GM21381 (cell line): ENCODE results near the gene SEC14L5.

Experiments used
- ATAC-seq: cut with Tn5 transposase; IDR thresholded peaks from one replicate; pipeline ENCODE4 v1.9.1; 2021; ENCODE audit warnings: mild to moderate bottlenecking, moderate library complexity; ENCODE audit not compliant: unreplicated experiment

The SEC14L5 gene

DNA sequence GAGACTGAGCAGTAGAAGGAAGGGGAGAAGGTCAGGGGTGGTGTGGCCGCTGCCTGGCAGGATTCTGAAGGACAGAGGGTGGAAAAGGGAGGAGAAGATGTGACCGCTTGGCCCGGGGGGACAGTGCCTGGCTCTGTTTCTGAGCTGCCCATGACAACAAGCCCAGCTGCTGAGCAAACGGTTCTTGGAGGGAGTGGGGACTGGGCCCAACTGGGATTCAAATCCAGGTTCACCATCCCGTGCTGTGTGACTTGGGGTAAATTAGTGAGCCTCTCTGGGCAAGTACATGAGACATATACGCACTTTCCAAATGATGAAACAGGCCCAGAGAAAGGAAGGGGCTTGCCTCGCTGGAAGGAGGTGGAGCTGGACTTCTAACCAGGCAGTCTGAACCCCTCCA lies 23.3 kb downstream of the SEC14L5 start:
- no peak for ATAC-seq

DNA sequence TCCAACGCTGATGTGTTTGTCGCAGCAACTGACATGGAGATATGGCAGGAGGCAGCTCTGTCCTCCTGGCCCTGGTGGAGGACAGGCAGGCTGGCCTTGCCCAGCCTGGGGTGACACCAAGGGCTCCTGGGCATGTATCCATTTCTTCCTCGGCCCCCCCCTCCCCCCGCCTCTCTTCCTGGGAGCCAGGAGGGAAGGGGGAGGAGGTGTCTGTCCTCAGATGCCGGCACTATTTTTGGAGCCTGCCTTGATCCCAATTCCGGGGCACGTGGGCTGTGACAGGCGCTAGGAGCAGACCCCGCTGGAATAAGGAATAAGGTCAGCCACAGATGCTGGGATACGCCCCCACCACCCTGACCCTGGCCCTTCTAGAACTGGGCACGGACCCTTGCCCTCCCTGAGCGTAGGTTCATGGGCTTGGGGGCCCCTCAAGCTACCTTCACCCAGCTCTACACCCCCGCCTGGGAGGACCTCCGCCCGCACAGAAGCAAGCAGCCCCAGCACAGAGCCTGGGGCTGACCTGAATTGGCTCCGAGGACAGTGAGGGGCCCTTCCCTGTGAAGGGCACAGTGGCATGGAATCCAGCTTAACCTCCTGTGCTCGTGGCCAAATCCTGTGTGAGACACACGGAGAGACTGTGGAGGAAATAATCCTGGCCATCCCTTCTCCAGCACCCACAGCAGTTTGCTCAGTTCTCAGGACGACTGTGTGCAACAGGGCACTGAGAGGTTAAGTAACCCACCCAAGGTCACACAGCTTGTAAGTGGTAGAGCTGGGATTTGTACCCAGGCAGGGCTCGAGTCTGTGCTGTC lies 24.1 kb downstream of the SEC14L5 start:
- ATAC-seq: no peak

DNA sequence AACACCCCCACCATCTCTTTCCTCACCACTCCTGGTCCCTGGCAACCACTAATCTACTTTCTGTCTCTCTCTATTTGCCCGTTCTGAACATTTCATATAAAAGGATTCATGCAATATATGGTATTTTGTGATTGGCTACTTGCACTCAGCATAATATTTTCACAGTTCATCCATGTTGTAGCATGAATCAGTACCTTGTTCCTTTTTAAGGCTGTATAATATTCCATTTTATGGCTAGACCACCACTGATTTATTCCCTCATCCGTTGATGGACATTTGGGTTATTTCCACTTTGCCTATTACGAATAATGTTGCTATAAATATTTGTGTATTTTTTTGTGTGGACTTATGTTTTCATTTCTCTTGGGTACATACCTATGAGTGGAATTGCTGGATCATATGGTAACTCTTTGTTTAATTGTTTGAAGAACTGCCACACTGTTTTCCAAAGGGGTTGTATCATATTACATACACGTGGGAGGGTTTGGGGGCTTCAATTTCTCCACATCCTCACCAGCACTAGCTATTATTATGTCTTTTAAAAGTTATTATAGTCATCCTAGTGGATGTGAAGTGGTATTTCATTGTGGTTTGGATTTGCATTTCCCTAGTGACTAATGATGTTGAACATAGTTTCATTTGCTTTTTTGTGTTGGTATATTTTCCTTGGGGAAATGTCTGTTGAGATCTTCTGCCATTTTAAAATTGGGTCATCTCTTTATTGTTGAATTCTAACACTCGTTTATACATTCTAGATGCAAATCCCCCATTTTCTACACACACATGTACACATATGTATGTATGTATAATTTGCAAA lies 26.3 kb downstream of the SEC14L5 start:
- no peak for ATAC-seq

DNA sequence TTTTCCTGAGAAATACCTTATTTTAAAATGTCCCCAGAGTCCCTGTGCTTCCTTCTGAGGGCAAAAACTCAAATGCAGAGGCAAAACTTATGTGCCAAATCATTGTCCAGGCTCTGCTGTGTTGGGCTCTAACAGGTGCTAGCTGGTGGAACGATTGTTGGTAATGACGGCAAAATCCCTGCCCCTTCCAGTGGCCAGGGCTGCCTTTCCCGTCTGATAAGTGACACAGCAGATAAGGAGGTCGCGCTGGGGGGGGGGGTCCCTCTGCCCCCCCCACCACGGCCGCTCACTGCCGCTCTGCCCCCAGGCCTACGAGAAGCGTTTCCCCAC lies 29.1 kb downstream of the SEC14L5 start:
- ATAC-seq: no peak

DNA sequence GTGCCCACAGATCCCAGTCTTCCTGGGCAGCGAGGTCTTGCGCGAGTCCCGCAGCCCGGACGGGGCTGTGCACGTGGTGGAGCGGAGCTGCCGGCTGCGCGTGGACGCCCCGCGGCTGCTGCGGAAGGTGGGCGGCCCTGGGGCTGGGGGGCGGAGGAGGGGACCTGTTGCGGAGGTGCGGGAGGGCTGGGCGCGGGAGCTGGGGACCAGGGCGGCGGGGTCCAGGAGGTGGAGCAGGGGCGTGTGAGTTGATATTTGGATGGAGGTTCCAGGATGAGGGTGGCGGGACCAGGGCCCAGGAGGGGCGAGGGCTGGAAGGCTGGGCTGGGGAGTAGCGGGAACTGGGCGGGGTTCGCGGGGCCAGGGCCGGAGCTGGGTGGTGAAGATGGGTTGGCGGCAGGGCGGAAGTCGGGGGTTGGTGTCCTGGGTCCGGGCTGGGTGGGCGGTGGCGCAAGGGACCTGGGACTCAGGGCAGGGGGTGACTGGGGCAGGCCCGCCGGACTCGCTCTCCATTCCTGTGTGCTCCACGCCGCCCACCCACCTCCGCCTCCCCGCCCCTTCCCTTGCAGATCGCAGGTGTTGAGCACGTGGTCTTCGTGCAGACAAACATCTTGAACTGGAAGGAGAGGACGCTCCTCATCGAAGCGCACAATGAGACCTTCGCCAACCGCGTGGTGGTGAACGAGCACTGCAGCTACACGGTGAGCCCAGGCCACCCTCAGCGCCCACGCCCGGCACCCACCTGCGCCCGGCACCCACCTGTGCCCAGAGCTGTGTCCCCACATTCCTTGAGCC lies 29.6 kb downstream of the SEC14L5 start:
- no peak for ATAC-seq

DNA sequence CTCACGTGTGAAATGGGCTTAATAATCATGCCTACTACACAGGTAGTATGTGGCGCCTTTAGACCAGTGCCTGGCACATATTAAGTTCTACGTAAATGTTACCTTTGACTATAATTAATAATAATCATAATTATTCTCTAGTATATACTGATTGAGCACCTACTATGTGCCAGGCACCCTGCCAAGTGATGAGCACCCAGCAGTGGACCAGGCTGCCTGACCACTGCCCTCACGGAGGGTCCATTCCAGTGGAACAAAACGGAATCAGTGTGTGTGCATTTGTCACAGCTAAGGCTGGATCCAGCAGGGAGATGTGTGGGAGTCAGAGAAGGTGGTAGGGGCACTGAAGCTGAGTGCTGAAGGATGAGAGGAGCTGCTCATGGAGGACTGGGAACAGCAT lies 30.5 kb downstream of the SEC14L5 start:
- no peak for ATAC-seq

DNA sequence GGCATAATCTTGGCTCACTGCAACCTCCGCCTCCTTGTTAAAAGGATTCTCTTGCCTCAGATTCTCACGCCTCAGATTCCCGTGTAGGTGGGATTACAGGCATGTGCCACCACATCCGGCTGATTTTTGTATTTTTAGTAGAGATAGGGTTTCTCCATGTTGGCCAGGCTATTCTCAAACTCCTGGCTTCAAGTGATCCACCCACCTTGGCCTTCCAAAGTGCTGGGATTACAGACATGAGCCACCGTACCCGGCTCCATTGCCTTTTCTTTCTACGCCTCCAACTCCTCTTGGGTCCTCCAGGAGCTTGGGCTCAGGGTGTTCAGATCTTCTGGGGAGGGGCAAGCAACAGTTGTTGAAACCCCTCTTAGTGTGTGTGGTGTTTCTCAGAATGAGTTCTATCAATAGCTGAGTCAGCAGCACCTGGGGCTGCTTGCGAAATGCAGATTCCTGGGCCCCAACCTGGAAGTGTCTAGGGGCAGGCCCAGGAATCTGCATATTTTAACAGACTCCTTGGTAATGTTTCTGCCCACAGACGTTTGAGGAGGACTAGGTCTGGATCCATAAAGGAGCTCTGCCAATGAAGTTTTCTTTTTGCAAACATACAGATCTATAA lies 31.4 kb downstream of the SEC14L5 start:
- no peak for ATAC-seq

DNA sequence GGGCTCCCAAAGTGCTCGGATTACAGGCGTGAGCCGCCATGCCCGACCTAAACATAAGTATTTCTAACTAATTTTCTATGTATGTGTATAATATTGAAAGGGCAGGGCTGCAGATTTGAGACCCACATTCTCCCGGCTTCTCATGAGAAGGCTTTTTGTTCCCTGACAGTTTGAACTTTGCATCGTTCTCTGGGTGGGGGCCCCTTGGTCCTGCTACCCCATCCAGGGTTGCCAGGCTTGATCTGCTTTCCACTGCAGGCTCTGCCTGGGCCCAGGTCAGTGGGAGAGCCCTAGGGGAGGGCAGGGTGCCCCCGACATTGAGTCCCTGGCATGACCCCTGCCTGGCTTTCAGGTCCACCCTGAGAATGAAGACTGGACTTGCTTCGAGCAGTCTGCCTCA lies 32.3 kb downstream of the SEC14L5 start:
- no peak for ATAC-seq

DNA sequence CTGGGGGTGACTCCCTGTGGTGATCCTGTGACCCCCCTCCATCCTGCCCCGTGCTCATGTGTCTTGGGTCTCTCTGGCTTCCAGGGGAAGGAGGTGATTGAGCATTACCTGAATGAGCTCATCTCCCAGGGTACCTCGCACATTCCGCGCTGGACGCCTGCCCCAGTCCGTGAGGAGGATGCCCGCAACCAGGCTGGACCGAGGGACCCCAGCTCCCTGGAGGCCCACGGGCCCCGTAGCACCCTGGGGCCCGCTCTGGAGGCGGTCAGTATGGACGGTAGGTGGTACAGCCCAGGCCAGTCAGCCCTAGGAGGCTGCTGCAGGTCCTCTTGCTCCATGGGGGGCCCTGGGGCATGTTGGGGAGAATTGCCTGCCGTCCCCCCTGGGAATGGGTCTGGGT lies 33.6 kb downstream of the SEC14L5 start:
- ATAC-seq: no peak

DNA sequence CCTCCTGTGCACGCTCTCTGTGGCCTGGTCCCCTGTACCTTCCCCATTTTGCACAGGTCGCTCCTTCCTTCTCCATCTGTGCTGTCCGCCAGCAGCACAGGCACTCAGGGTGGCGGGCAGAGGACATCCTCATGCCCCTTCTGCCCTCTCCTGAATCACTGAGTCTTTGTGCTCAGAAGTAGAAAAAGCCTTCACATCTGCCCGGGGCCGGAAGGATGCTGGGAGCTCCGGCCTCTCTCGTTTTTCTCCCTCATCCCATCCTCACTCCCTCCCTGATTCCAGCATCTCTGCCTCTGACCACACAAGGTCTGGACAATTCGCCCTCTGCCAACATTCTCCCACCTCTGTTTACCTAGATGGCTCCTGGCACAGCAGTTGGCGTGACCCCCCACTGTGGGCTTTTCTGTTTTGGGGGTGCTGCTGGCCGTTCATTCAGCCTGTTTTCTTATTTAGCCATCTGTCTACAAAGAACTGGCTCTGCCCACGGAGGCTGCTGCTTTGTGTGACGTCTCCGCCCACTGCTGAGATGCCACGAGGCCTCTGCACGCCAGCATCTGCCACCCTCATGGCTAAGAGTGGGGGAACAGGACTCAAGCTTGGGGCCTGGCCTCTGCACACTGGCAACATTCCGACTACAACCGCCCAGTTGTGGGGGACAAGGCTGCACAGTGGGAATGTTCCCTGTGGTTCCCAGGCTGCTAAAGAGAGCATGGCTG lies 36.7 kb downstream of the SEC14L5 start:
- no peak for ATAC-seq

DNA sequence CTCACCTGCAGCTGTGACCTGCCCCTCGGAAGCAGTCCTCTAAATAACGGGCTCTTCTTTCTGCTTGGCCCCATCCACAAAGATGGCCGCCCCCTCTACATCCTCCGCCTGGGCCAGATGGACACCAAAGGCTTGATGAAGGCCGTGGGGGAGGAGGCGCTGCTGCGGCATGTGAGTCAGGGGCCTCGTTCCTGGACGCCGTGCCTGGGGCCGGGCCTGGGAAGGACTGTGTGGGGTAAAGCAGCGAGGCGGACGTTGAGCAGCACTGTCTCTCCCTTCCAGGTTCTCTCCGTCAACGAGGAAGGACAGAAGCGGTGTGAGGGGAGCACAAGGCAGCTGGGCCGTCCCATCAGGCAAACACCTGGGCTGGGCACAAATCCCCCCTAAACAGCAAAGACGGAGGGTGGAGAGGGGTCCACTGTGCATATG lies 42.5 kb downstream of the SEC14L5 start:
- ATAC-seq: no peak

DNA sequence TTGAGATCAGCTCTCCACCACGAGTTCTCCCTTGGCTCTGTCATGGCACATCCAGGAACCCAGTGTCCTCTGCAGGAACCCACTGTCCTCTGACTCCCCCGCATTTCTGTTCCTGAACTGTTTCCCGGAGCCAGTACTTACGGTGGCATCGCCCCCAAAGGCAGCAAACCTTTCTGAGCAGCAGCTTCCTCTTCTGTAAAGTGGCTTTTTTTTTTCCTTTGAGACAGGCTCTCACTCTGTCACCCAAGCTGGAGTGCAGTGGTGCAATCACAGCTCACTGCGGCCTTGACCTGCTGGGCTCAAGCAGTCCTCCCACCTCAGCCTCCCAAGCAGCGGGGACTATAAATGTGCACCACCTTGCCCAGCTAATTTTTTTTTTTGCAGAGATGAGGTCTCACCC lies 43.4 kb downstream of the SEC14L5 start:
- ATAC-seq: no peak

DNA sequence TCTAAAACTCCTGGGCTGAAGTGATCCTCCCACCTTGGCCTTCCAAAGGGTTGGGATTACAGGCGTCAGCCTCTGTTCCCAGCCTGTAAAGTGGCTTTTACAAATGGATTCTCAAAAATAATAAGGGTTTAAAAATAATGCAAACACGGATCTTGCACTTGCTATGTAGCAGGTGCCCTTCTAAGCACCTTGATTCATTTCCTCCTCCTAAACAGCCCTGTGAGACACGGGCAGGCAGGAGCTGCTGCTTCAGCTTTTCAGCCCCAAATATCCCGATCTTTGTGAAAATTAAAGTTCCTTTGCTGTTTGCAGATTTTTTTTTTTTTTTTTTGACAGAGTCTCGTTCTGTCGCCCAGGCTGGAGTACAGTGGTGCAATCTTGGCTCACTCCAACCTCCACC lies 43.9 kb downstream of the SEC14L5 start:
- ATAC-seq: no peak

DNA sequence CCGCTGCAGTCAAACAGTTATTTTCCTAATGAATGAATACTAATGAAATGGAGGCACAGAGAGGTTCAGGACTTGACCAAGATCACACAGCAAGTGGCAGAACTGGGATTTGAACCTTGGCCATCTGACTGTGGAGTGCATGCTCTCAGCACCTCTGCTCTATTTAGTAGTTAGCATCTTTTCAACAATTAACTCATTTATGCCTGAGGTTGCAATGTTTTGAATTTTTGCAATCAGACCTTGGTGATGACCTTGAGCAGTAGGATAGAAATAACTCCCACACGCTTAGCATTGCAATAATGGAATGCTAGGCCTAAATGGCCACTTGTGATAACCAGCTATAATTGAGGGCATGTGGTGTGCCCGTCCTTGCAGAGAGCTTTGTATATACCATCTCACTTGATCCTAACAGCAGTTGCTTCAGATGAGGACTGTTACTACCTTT lies 44.6 kb downstream of the SEC14L5 start:
- ATAC-seq: no peak

DNA sequence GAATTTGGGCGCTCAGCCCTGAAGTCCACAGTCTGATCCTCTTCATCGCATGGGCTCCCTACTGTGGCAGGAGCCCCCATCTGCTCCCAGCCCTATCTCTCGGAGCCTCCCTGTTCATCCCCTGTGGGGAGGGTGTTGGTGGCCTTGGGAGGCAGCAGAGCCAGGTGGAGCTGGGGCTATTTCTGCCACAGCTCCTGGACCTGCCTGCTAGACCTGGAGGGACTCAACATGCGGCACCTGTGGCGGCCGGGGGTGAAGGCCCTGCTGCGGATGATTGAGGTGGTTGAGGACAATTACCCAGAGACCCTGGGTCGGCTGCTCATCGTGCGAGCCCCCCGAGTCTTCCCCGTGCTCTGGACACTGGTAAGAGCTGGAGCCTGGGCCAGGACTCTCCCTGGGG lies 45.1 kb downstream of the SEC14L5 start:
- ATAC-seq: no peak

DNA sequence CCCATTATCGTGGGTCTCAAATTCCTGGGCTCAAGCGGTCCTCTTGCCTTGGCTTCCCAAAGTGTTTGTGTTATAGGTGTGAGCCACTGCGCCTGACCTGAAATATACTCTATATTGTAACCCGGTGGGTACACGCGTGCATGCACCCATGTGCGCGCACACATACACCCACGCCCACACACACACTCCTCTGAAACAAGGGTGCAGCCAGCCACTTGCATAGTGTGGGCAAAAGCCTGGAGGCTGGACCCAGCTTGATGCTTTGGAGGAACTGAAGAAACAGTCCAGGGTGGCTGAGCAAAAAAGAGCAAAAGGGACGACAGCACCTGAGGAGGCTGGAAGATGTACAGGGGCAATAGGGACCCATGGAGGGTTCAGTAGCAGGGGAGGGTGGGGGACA lies 45.7 kb downstream of the SEC14L5 start:
- no peak for ATAC-seq

DNA sequence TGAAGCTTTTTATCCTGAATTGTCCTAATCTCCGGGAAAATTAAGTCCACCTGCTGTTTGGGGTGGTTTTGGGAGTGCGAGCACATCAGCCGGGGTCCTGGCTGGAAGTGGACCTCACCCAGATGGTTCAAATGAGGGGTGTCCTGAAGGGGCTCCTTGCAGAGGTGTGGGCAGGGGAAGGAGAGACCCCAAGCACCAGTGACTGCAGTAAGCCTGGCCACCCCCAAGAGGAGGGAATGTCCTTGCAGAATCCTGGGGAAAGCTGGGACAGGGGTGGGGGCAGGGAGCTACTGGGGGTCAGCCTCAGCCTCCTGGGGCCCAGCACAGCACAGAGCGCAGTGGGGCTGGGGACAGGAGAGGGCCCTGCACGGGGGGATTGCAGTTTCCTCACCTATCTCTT lies 46.2 kb downstream of the SEC14L5 start:
- ATAC-seq: no peak

DNA sequence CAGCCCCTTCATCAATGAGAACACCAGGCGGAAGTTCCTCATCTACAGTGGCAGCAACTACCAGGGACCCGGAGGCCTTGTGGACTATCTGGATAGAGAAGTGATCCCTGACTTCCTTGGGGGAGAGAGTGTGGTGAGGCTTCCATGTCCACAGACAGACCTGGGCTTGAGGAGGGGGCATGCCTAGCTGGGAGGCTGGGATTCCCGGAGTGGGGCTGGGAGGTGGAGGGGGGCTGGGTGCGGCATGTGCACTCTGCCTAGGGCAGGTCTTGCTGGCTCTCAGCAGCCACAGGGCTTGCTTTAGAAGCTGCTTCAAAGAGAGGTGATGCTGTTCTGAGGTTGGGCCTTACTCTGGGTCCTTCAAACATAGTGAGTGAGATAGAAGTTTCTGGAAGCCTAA lies 47.8 kb downstream of the SEC14L5 start:
- no peak for ATAC-seq

DNA sequence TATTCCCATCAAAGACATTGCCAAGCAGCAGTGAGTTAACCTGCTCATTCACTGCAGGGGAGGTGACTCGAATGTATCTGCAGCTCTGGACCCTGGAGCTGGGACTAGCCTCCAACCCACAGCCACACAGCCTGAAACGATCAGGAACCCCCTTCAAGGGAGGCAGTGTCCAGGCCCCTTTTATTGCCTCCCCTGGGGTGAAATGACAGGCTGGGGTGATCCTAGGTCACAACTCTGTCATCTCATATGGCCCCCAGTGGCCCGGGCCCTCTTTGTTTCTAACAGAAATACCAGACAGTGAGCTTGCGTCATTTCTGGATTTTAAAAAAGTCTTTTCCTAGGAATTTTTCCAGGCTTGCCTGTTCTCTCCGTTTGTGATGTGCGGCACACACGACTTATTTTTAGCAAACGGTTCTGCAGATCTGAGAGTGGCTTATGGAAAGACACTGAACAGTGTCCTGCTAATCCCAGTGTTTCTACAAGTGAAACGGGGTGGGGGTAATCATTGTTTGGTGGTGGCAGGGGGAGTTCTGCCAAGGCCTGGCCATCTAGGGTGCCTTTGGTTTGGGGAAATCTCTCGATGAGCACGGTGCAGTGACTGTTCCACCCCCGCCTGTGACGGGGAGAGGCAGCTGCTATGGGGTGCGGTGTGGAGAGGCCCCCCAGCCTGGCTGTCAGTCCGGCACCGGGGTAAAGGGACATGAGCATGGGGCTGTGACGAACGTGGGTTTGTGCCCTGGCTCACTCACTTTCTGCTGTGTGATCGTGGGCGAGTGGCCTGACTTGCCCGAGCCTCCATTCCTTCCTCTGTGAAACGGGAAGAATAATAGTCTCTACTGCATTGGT lies 48.4 kb downstream of the SEC14L5 start:
- ATAC-seq: no peak

DNA sequence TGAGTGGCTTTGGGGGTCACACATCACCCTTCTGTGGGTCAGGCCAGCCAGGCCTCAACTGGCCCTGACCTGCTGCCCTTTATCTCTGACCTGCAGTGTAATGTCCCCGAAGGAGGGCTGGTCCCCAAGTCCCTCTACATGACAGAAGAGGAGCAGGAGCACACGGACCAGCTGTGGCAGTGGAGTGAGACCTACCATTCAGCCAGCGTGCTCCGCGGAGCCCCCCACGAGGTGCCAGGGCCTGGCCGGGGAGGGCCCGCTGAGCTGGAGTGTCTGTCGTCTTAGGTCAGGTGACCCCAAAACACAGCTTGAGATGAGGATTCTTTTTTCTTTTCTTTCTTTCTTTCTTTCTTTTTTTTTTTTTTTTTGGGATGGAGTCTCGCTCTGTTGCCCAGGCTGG lies 49.1 kb downstream of the SEC14L5 start:
- no peak for ATAC-seq
